GM23248 (cell line): Measurements from ENCODE around the gene RUNX1.

Experiments
- EZH2 ChIP-seq: fragments of 200-600 bp; sonication (generic); IDR thresholded peaks from 2 replicates; pipeline ENCODE4 v1.6.1; 2018; ENCODE audit warnings: antibody characterized with exemption, mild to moderate bottlenecking; ENCODE audit not compliant: insufficient read depth, poor library complexity, severe bottlenecking
- EZH2phosphoT487 ChIP-seq: fragments of 200-600 bp; sonication (generic); IDR thresholded peaks from 2 replicates; pipeline ENCODE4 v1.6.1; 2018; ENCODE audit warnings: antibody characterized with exemption, moderate library complexity, mild to moderate bottlenecking, low read depth; ENCODE audit not compliant: insufficient read depth

GRCh38 chr21:35084869-35085268, 35.8 kb upstream of the RUNX1 start:
- TF ChIP-seq EZH2 (no peak), EZH2phosphoT487 (no peak)
